GM18858 (cell line): Measurements from ENCODE around the gene IL1B.
A peak's percentile ranks its signal among the peaks of the same experiment; 100 is the strongest.

Experiments used
- ATAC-seq: cut with Tn5 transposase; IDR thresholded peaks from one replicate; pipeline ENCODE4 v1.9.1; 2021; ENCODE audit not compliant: unreplicated experiment

Gene IL1B

DNA sequence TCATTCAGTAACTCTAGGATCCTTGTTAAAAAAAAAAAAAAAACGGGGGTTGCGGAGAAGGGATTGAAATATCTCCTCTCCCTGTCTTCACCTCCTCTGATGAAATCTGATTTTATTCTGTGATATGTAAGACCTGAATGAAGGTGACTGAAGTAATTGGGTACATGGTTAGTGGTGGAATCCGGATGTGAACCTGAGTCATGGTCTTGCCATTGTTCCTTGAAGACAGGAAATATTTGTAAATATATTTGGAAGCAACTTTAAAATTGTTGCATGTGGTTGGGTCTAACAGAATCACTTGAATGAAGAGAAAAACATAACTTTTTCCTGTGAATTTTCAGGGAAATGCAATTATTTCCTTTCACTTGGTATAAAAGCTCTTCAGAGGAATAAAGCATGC, 49.3 kb downstream of the IL1B start:
- ATAC-seq: no peak

DNA sequence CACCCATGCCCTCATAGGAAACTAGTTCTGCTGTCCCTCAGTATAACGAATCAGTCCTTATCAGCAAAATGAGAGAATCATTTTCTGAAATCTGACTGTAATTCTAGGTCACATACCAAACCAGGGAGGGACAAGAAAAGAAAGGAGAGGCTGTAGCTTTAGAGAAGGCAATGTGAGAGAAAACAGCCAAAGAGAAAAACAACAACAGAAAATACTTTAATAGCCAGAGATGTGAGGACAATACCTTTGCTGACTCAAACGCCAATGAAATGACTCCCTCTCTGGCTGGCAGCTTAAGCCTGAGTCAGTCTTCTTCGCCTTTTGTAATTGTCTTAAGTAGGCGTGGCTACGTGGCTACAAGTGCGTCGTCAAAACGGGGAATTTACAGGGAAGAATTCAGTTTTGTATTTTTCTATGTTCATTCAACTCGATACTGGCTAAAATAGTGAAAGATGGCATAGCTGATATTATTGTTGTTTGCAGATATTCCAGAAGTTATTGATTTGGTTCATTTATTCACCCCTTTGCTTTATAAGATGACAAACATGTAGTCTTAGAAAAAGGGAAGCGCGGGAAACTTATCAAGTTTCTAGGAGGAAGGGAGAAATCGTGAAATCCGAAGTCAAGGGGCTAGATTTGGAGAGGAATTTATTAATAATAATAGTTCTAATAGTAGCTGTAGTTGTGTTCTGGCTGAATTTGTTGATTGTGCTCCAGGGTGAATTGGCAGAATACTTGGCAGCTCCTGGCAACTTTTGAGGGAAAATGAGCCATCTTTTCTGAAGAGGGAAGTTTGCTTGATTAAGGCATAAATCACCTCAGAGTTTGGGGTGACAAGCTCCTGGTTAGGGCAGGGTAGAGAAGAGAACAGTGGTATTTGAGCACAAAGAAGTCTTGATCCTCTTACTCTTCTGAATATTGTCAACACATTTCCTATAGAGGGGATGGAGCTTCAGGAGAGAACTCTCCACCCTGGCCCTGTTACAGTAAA, 52.1 kb downstream of the IL1B start, which contains the start of gene IL1A:
Gene IL1A, minus strand, starts transcription at position 295 of the 991 bp plus-strand sequence. CDS start 723 bp downstream, outside the sequence.
- no peak for ATAC-seq

DNA sequence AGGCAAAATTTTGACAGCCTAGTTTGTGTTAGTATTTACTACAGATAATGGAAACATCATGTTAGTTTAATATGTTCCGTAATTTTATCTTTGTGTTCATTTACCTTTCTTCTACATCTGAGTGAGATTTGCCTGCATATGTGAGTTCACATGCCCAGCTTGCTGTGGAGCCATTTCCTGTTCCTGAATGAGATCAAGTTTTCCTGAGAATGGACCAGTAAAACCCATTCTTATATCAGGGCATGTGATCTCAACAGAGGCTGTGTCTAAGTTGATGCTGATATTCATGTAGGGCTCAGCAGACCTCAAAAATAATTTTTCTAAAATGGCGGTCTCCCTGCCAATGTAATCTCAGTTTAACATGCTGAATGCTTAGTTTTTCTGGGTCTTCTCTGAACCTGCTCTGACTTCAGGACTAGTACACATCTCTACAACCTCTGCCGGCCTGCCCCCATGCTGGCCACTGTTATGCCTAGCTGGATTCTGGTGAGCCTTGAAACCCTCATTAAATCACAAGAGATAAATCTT, 53.3 kb downstream of the IL1B start:
- no peak for ATAC-seq

DNA sequence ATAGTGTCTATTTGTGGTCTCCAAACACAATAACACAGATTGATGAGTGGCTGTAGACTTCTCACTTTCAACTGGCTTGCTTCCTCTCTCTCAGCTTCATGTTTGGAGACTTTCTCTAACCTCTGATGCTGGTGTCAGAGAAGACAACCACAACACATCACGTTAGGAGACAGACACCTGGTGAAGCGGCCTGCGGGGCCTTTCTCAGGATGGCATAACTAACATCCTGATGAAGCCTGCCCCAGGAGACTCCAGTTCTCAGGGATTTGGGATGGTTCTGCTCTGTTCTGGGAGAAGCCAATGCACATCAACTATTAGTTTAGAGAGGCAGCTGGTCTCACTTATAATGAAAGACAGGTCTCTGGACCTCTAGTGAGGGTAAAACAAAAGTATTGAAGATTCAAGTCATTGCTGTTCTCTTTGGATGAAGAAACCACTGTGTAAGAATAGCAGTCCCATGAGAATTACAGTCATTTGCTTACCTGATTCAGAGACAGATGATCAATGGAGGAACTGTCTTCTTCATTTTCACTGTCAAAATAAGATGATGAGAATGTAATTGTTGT, 54.3 kb downstream of the IL1B start:
- ATAC-seq: peak; percentile 74
